Osteocyte (in vitro differentiated cells): Measurements from ENCODE around the gene SLC66A1. TPM values are rescaled to one million over a fixed set of nuclear protein-coding genes. Genes with fewer than 3 reads are reported as not detected.
A peak's percentile ranks its signal among the peaks of the same experiment; 100 is the strongest.

Experiments used
- DNase-seq: peaks from one replicate; pipeline ENCODE4 v3.0.0; 2021; ENCODE audit warnings: mixed read lengths; ENCODE audit not compliant: unreplicated experiment; ENCODE audit errors: extremely low spot score
- H3K27ac Mint-ChIP-seq: one replicate; pipeline ENCODE4 v1.8.0; 2021; ENCODE audit warnings: mild to moderate bottlenecking, mixed read lengths; ENCODE audit not compliant: unreplicated experiment
- H3K27me3 Mint-ChIP-seq: one replicate; pipeline ENCODE4 v1.8.0; 2021; ENCODE audit warnings: mixed read lengths; ENCODE audit not compliant: unreplicated experiment
- H3K36me3 Mint-ChIP-seq: one replicate; pipeline ENCODE4 v1.8.0; 2021; ENCODE audit warnings: mixed read lengths; ENCODE audit not compliant: unreplicated experiment
- H3K4me1 Mint-ChIP-seq: one replicate; pipeline ENCODE4 v1.8.0; 2021; ENCODE audit warnings: mixed read lengths; ENCODE audit not compliant: unreplicated experiment
- H3K4me3 Mint-ChIP-seq: one replicate; pipeline ENCODE4 v1.8.0; 2021; ENCODE audit warnings: mild to moderate bottlenecking, moderate library complexity, mixed read lengths; ENCODE audit not compliant: unreplicated experiment
- H3K9me3 Mint-ChIP-seq: one replicate; pipeline ENCODE4 v1.8.0; 2021; ENCODE audit warnings: mixed read lengths; ENCODE audit not compliant: unreplicated experiment
- CTCF ChIP-seq: fragments of 200-600 bp; sonication (generic); IDR thresholded peaks from 2 replicates; pipeline ENCODE4 v1.5.0; 2021; ENCODE audit warnings: antibody characterized with exemption, mild to moderate bottlenecking, moderate library complexity
- total RNA-seq: library from RNA; stranded (reverse); gene quantifications from 2 replicates; pipeline ENCODE4 v1.2.1, GENCODE V29; 2021

SLC66A1 gene
- total RNA-seq, 1 donor from 2014 or later, result 25.8 TPM

- Mint-ChIP-seq H3K36me3 (peaks cover 4% of the 10 kb centered on the region), H3K27ac (no peak overlapping the region), H3K4me1 (peaks cover 26% of the 10 kb centered on the region), H3K4me3 (no peak overlapping the region), H3K9me3 (no peaks in the 10 kb centered on the region), H3K27me3 (no peaks in the 10 kb centered on the region)
- TF ChIP-seq CTCF, result no peak
- no peak for DNase-seq
Measured at GRCh38 chr1:19368964-19369363, 56.8 kb downstream of the SLC66A1 start.

- Mint-ChIP-seq H3K9me3 (no peaks in the 10 kb centered on the region), H3K4me3 (no peak overlapping the region), H3K36me3 (peaks cover 4% of the 10 kb centered on the region), H3K27me3 (no peaks in the 10 kb centered on the region), H3K4me1 (peaks cover 26% of the 10 kb centered on the region), H3K27ac (peak overlapping the region; percentile 72)
- no peak for TF ChIP-seq CTCF
- DNase-seq, result no peak
Measured at GRCh38 chr1:19369396-19370090, 57.4 kb downstream of the SLC66A1 start.

- no peak for DNase-seq
- no peaks in the 10 kb centered on the region for H3K27me3 Mint-ChIP-seq
- H3K4me1 Mint-ChIP-seq, result peaks cover 25% of the 10 kb centered on the region
- no peaks in the 10 kb centered on the region for H3K9me3 Mint-ChIP-seq
- no peak overlapping the region for H3K4me3 Mint-ChIP-seq
- H3K36me3 Mint-ChIP-seq, result peaks cover 3% of the 10 kb centered on the region
- TF ChIP-seq CTCF, result no peak
- H3K27ac Mint-ChIP-seq, result peak overlapping the region; percentile 72
Measured at GRCh38 chr1:19370453-19371170, 58.5 kb downstream of the SLC66A1 start.

GRCh38 chr1:19371226-19372135, 59.4 kb downstream of the SLC66A1 start:
- DNase-seq, result no peak
- Mint-ChIP-seq H3K27me3 (no peaks in the 10 kb centered on the region), H3K4me1 (peaks cover 21% of the 10 kb centered on the region), H3K4me3 (no peak overlapping the region), H3K9me3 (no peaks in the 10 kb centered on the region), H3K36me3 (peaks cover 7% of the 10 kb centered on the region), H3K27ac (no peak overlapping the region)
- TF ChIP-seq CTCF, result no peak
